Lung (tissue), 12 donors: Measurements from ENCODE around the gene ST8SIA3. TPM values are rescaled to one million over a fixed set of nuclear protein-coding genes. Genes with fewer than 3 reads are reported as not detected.

Source experiments
- ATAC-seq: fragments of 200-7000 bp; cut with Tn5 transposase; one replicate; pipeline ENCODE4 v1.9.1; 2020; ENCODE audit warnings: moderate number of reproducible peaks; ENCODE audit not compliant: insufficient read depth, low FRiP score
- DNase-seq, 3 donors: peaks; one replicate each; pipeline ENCODE4 v3.0.0-alpha.2; 2013 to 2017
- H3K27ac ChIP-seq, 2 donors: one replicate each; pipeline ENCODE4 v1.5.1; 2013; ENCODE audit warnings: mild to moderate bottlenecking in 2 of 2, moderate library complexity in 2 of 2, control low read depth in 1 of 2, inconsistent platforms in 1 of 2, low read depth in 1 of 2, low read length in 1 of 2
- H3K27me3 ChIP-seq, 3 donors: one replicate each; pipeline ENCODE4 v1.5.1; 2013; ENCODE audit warnings: low read length in 2 of 3; ENCODE audit not compliant: control insufficient read depth in 3 of 3, insufficient read depth in 3 of 3
- H3K36me3 ChIP-seq, 4 donors: one replicate each; pipeline ENCODE4 v1.5.1; 2013; ENCODE audit warnings: low read length in 4 of 4, mild to moderate bottlenecking in 1 of 4, moderate library complexity in 1 of 4; ENCODE audit not compliant: control insufficient read depth in 4 of 4, insufficient read depth in 4 of 4
- H3K4me1 ChIP-seq, 5 donors: one replicate each; pipeline ENCODE4 v1.5.1; 2013; ENCODE audit warnings: low read length in 5 of 5, mild to moderate bottlenecking in 2 of 5, moderate library complexity in 1 of 5; ENCODE audit not compliant: control insufficient read depth in 5 of 5, insufficient read depth in 5 of 5
- H3K4me3 ChIP-seq: one replicate; pipeline ENCODE4 v1.5.1; 2013; ENCODE audit warnings: mild to moderate bottlenecking, control low read depth, moderate library complexity
- H3K9ac ChIP-seq, 2 donors: one replicate each; pipeline ENCODE4 v1.5.1; 2013; ENCODE audit warnings: low read length in 2 of 2, control low read depth in 1 of 2; ENCODE audit not compliant: insufficient read depth in 1 of 2
- H3K9me3 ChIP-seq, 4 donors: one replicate each; pipeline ENCODE4 v1.5.1; 2013; ENCODE audit warnings: low read length in 3 of 4, mild to moderate bottlenecking in 1 of 4, moderate library complexity in 1 of 4; ENCODE audit not compliant: control insufficient read depth in 4 of 4, insufficient read depth in 3 of 4
- WGBS, 2 donors: extraction: QIAGEN DNeasy Blood & Tissue Kit; methylation state at CpG; one replicate each; pipeline ENCODE4 v1.1.7; 2013; 5-methylcytosine and 5-hydroxymethylcytosine counted together
- polyA plus RNA-seq, 2 donors: library from polyadenylated mRNA; stranded (reverse); fragments of 200-250 nt; gene quantifications; one replicate each; pipeline ENCODE4 v1.2.1, GENCODE V29; 2013
- total RNA-seq, 2 donors: library from RNA; depleted of rRNA in 1 of 2; stranded (reverse); fragments of >200 nt in 1 of 2; gene quantifications; one replicate each; pipeline ENCODE4 v1.2.1, GENCODE V29; 2014 to 2021
- TF ChIP-seq, protein P1 (sequence below): IDR thresholded peaks from 2 replicates; pipeline ENCODE4 v1.5.1; 2012; ENCODE audit warnings: mild to moderate bottlenecking; ENCODE audit errors: control extremely low read depth, extremely low read depth
- donor health status: control.
- donor health status: control.
- donor health status: Bipolar disorder and iron deficiency.
- donor health status: healthy.
- donor health status: DM: yes; HTN: yes; CAD: no.

Gene ST8SIA3
- total and polyA plus RNA-seq, 4 donors, result under 0.01 to 0.17 (median 0.02) TPM

- Histone ChIP-seq H3K27me3 (peaks cover 3 to 28% (median 16%) of the 10 kb centered on the region in 3 donors), H3K4me1 (no peaks in the 10 kb centered on the region), H3K4me3 (no peak overlapping the region), H3K9me3 (peaks cover 0 to 5% (median 0%) of the 10 kb centered on the region in 4 donors), H3K9ac (no peak overlapping the region), H3K27ac (no peak overlapping the region), H3K36me3 (no peaks in the 10 kb centered on the region)
- ATAC-seq (no peak), DNase-seq (no peak)
- TF ChIP-seq, protein P1, sequence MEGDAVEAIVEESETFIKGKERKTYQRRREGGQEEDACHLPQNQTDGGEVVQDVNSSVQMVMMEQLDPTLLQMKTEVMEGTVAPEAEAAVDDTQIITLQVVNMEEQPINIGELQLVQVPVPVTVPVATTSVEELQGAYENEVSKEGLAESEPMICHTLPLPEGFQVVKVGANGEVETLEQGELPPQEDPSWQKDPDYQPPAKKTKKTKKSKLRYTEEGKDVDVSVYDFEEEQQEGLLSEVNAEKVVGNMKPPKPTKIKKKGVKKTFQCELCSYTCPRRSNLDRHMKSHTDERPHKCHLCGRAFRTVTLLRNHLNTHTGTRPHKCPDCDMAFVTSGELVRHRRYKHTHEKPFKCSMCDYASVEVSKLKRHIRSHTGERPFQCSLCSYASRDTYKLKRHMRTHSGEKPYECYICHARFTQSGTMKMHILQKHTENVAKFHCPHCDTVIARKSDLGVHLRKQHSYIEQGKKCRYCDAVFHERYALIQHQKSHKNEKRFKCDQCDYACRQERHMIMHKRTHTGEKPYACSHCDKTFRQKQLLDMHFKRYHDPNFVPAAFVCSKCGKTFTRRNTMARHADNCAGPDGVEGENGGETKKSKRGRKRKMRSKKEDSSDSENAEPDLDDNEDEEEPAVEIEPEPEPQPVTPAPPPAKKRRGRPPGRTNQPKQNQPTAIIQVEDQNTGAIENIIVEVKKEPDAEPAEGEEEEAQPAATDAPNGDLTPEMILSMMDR, result no peak
- WGBS, 2 donors, result 93% methylated on average over 2 of the region's 2 CpGs
Observed at GRCh38 chr18:57346876-57347275, 5.5 kb upstream of the ST8SIA3 start.

DNA sequence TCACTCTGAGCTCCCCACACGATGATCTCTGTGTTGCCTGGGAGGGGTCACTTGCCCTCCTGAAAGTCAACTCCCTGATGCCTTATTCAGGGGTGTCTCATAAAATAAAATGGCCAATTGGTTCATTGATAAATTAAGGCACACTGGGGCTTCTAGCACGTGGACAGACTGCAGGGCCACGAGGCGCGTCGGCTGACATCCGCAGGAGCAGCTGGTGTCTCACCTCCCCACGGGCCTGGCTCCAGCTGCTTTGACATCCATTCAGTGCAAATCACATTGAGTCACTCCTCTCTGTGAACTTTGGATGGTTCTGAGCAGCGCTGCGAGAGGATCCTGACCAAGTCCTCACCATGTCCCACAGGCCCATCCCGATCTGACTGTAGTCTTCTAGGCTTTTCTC, 4.6 kb upstream of the ST8SIA3 start:
- ATAC-seq, result no peak
- Histone ChIP-seq H3K4me3 (no peak overlapping the region), H3K4me1 (no peaks in the 10 kb centered on the region), H3K36me3 (no peaks in the 10 kb centered on the region), H3K9me3 (peaks cover 0 to 5% (median 0%) of the 10 kb centered on the region in 4 donors), H3K27ac (no peak overlapping the region), H3K9ac (no peak overlapping the region), H3K27me3 (peaks cover 3 to 35% (median 18%) of the 10 kb centered on the region in 3 donors)
- TF ChIP-seq, protein P1, result no peak
- DNase-seq, result no peak
- WGBS, 2 donors, result 76 to 81% methylated on average over 11 of the region's 11 CpGs

- H3K27ac ChIP-seq, result no peak overlapping the region
- peaks cover 0 to 8% (median 0%) of the 10 kb centered on the region in 4 donors for H3K9me3 ChIP-seq
- TF ChIP-seq, protein P1, result no peak
- 3 to 4% methylated on average over 23 of the region's 23 CpGs for WGBS, 2 donors
- no peaks in the 10 kb centered on the region for H3K36me3 ChIP-seq
- no peak overlapping the region for H3K9ac ChIP-seq
- no peak for ATAC-seq
- no peak overlapping the region for H3K4me3 ChIP-seq
- H3K27me3 ChIP-seq, result peaks cover 11 to 61% (median 25%) of the 10 kb centered on the region in 3 donors
- peaks cover 0 to 4% (median 3%) of the 10 kb centered on the region in 5 donors for H3K4me1 ChIP-seq
- no peak for DNase-seq
Observed at GRCh38 chr18:57352761-57353136, 392 bp downstream of the ST8SIA3 start.
